GM12864 (cell line): ENCODE results near the gene CFD.
"Not testable (repeated sequence)": the region's sequence is repeated elsewhere in the genome, so short reads cannot be mapped to it uniquely, and the experiment has no call there.

Source experiments
- DNase-seq: peaks from one replicate; pipeline ENCODE4 v3.0.0-alpha.2; 2011; ENCODE audit warnings: low read depth
- H3K4me3 ChIP-seq: 2 replicates; pipeline ENCODE4 v1.5.1; 2011; ENCODE audit warnings: mild to moderate bottlenecking, low read depth, low read length, control low read depth
- CTCF ChIP-seq: IDR thresholded peaks from 2 replicates; pipeline ENCODE4 v1.5.1; 2011; ENCODE audit warnings: low read depth, mild to moderate bottlenecking, moderate library complexity, low read length, control low read depth, inconsistent platforms; ENCODE audit errors: missing control alignments

CFD gene

GRCh38 chr19:850221-850978 is 9.1 kb upstream of the CFD start:
- H3K4me3 ChIP-seq = no peak overlapping the region
- no peak for DNase-seq
- TF ChIP-seq CTCF = no peak

- no peak overlapping the region for H3K4me3 ChIP-seq
- DNase-seq = no peak
- TF ChIP-seq CTCF = no peak
Observed at GRCh38 chr19:850979-851335, 8.5 kb upstream of the CFD start.

GRCh38 chr19:852136-853013 is 7.1 kb upstream of the CFD start, which contains the start of gene ELANE:
TSS of gene ELANE (plus strand) at chr19:852303. CDS start at chr19:852329, 26 bp downstream.
- TF ChIP-seq CTCF = no peak
- DNase-seq = no peak
- no peak within 1 kb of the TSS for H3K4me3 ChIP-seq

- H3K4me3 ChIP-seq = no peak overlapping the region
- TF ChIP-seq CTCF = no peak
- DNase-seq = no peak
Observed at GRCh38 chr19:853014-853585, 6.4 kb upstream of the CFD start.

- H3K4me3 ChIP-seq = not testable (repeated sequence)
Observed at GRCh38 chr19:853614-854220, 5.7 kb upstream of the CFD start.

GRCh38 chr19:854549-854948 is 4.9 kb upstream of the CFD start:
- DNase-seq = no peak
- H3K4me3 ChIP-seq = no peak overlapping the region
- TF ChIP-seq CTCF = no peak

More at GRCh38 chr19:853614-854220, 5.7 kb upstream of the CFD start:
- DNase-seq = not testable (repeated sequence)

GRCh38 chr19:855142-855541 is 4.3 kb upstream of the CFD start:
- no peak overlapping the region for H3K4me3 ChIP-seq
- no peak for DNase-seq
- no peak for TF ChIP-seq CTCF
